Breast epithelium (tissue), 4 donors: ENCODE data around the gene C4orf50. TPM values are rescaled to one million over a fixed set of nuclear protein-coding genes. Genes with fewer than 3 reads are reported as not detected.

ENCODE experiments used
- DNase-seq, 2 donors: peaks; one replicate each; pipeline ENCODE4 v3.0.0-alpha.2; 2019; ENCODE audit warnings: low spot score in 2 of 2
- H3K27ac ChIP-seq, 2 donors: fragments of 200-600 bp; sonication (generic) in 1 of 2; one replicate each; pipeline ENCODE4 v1.5.1; 2016 to 2019; ENCODE audit warnings: mild to moderate bottlenecking in 1 of 2
- H3K27me3 ChIP-seq, 2 donors: fragments of 200-600 bp; sonication (generic) in 1 of 2; one replicate each; pipeline versions ENCODE4 v1.5.1 to v1.6.0; 2017 to 2019; ENCODE audit warnings: control low read depth in 1 of 2, mild to moderate bottlenecking in 1 of 2
- H3K36me3 ChIP-seq: fragments of 200-600 bp; one replicate; pipeline ENCODE4 v1.5.1; 2019
- H3K4me1 ChIP-seq, 2 donors: fragments of 200-600 bp; sonication (generic); one replicate each; pipeline ENCODE4 v1.5.1; 2016 to 2019; ENCODE audit warnings: control low read depth in 1 of 2
- H3K4me3 ChIP-seq, 3 donors: fragments of 200-600 bp; sonication (generic); 1 replicate in 2 of 3; 2 replicates in 1 of 3; pipeline ENCODE4 v1.5.1; 2016 to 2019; ENCODE audit warnings: mild to moderate bottlenecking in 3 of 3, moderate library complexity in 2 of 3
- H3K9me3 ChIP-seq, 2 donors: fragments of 200-600 bp; sonication (generic) in 1 of 2; one replicate each; pipeline ENCODE4 v1.5.1; 2016 to 2019; ENCODE audit warnings: control low read depth in 1 of 2
- POLR2A ChIP-seq: fragments of 450-650 bp; IDR thresholded peaks from one replicate; pipeline ENCODE4 v1.6.1; 2016; ENCODE audit warnings: antibody characterized with exemption, mild to moderate bottlenecking, moderate library complexity
- POLR2AphosphoS5 ChIP-seq, 3 donors: sonication (generic); formaldehyde crosslinking; IDR thresholded peaks; one replicate each; pipeline ENCODE4 v1.6.1; 2017; ENCODE audit warnings: antibody characterized with exemption in 3 of 3
- intact Hi-C: fragments of 100-400 bp; cut with DNase I; formaldehyde crosslinking; loops from one replicate; pipeline ENCODE4 v1.15.1; 2023; ENCODE audit warnings: low total_unique reads
- total RNA-seq, 3 donors: library from RNA; depleted of rRNA; stranded (reverse); fragments of >200 nt; gene quantifications; one replicate each; pipeline ENCODE4 v1.1.0, GENCODE V29; 2016
- TF ChIP-seq, protein P1 (sequence below), 3 donors: fragments of 450-650 bp; IDR thresholded peaks; one replicate each; pipeline ENCODE4 v1.5.1; 2016 to 2017; ENCODE audit warnings: antibody characterized with exemption in 3 of 3, mild to moderate bottlenecking in 3 of 3, moderate library complexity in 3 of 3

The C4orf50 gene
- total RNA-seq, 3 donors from 2014 or later = under 0.01 TPM; not detected in 1

DNA sequence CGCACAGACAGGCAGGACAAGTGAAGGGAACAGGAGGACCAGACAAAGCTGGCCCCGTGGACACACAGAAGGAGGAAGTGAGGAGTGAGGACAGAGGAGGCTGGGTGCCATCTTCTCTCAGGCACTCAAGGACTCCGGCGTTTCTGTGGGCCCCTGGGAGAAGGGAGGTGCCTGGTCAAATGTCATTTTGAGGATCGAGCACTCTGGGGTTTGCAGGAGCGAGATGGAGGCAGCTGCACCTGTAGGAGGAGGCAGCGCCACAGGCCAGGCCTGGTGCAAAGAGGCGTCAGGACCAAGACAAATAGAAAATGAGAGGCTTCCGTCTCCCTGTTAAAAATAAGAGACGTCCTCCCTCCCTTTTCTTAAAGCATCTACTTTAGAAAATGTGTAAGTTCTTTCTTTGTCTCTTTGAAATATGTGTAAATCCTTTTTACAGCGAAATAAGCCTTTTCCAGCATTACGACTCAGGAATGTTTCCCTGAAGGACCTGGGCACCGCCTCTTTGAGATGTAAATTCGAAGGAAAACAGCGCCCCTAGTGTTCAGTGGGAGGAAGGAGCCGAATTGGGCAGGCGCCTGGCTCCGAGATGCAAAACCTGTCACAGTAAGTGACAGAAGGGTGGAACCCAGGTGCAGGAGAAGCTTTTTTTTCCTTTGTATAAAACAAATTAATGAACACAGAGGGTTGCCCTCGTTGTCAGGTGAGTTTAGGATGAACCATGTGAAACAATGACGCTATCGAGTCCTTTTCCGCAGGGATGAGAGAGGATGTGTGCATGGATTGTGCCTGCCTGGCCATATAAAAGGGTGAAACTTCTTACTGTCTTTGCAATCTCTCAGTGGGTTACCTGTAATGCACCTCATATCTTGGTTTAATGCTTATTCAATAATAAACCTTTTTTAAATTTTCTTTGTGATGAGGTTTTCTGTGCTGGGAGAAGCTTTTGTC is 1.4 kb upstream of the C4orf50 start:
- no peaks in the 10 kb centered on the region for H3K9me3 ChIP-seq
- no peak for TF ChIP-seq POLR2AphosphoS5 (IDR thresholded peaks at IDR 0.05)
- TF ChIP-seq, protein P1, sequence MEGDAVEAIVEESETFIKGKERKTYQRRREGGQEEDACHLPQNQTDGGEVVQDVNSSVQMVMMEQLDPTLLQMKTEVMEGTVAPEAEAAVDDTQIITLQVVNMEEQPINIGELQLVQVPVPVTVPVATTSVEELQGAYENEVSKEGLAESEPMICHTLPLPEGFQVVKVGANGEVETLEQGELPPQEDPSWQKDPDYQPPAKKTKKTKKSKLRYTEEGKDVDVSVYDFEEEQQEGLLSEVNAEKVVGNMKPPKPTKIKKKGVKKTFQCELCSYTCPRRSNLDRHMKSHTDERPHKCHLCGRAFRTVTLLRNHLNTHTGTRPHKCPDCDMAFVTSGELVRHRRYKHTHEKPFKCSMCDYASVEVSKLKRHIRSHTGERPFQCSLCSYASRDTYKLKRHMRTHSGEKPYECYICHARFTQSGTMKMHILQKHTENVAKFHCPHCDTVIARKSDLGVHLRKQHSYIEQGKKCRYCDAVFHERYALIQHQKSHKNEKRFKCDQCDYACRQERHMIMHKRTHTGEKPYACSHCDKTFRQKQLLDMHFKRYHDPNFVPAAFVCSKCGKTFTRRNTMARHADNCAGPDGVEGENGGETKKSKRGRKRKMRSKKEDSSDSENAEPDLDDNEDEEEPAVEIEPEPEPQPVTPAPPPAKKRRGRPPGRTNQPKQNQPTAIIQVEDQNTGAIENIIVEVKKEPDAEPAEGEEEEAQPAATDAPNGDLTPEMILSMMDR (IDR thresholded peaks at IDR 0.05) = peak; percentile 23 to 57 (median 51)
- no peak for TF ChIP-seq POLR2A
- no peak overlapping the region for H3K4me3 ChIP-seq
- H3K27ac ChIP-seq = no peak overlapping the region
- intact Hi-C loops = loop anchor here (5.0 kb wide), 1 partner anchor 648 kb away; no protein-coding TSS in a partner anchor
- H3K27me3 ChIP-seq = peaks cover 0 to 7% of the 10 kb centered on the region in 2 donors
- H3K36me3 ChIP-seq = no peaks in the 10 kb centered on the region
- no peak for DNase-seq
- no peaks in the 10 kb centered on the region for H3K4me1 ChIP-seq

DNA sequence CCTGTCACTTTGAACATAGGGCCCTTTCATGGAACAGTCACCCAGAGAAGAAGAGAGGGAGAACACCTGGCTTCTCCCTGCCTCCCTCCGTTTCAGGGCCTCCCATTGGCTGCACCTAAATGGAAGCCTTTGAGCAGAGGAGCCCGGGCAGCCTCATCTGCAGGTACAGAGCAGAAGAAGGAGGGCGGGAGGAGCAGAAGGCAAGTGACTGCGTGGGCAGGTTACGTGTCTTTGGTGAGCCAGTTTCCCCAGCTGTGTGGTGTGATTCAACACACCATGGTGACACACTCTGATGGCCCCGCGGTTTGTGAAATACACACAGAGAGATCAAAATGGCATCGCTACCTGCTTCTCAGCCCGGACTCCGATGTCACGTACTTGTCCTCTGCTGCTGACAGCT is 431 bp downstream of the C4orf50 start:
- Histone ChIP-seq H3K4me3 (no peak overlapping the region), H3K9me3 (no peaks in the 10 kb centered on the region), H3K27ac (no peak overlapping the region), H3K36me3 (no peaks in the 10 kb centered on the region), H3K4me1 (no peaks in the 10 kb centered on the region), H3K27me3 (peaks cover 0 to 7% of the 10 kb centered on the region in 2 donors)
- DNase-seq = no peak
- intact Hi-C loops = no loop called here
- TF ChIP-seq POLR2A (no peak), POLR2AphosphoS5 (IDR thresholded peaks at IDR 0.05) (no peak)
- TF ChIP-seq, protein P1 (IDR thresholded peaks at IDR 0.05) = no peak

DNA sequence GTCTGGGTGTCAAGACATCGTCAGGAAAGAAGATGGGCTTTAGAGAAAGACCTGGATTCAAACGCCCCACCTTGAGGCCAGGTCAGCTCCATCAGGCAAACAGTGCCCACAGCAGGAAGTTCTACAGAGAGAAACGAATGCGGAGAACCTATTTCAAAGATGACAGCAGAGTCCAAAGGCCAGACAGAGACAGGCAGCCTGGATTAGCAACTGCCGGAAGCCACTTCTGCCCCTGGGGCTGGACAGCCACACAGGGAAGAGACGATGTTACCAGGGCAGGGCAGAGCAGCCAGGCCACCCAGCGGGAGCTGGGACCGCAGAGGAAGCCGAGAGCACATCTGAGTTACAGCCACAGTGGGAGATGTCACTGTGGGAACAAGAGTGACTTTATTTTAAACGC is 1.2 kb downstream of the C4orf50 start:
- Histone ChIP-seq H3K36me3 (no peaks in the 10 kb centered on the region), H3K9me3 (no peaks in the 10 kb centered on the region), H3K4me3 (no peak overlapping the region), H3K27me3 (peaks cover 0 to 7% of the 10 kb centered on the region in 2 donors), H3K27ac (no peak overlapping the region), H3K4me1 (no peaks in the 10 kb centered on the region)
- no peak for DNase-seq
- intact Hi-C loops = no loop called here
- TF ChIP-seq, protein P1 (IDR thresholded peaks at IDR 0.05) = no peak
- no peak for TF ChIP-seq POLR2AphosphoS5 (IDR thresholded peaks at IDR 0.05)

DNA sequence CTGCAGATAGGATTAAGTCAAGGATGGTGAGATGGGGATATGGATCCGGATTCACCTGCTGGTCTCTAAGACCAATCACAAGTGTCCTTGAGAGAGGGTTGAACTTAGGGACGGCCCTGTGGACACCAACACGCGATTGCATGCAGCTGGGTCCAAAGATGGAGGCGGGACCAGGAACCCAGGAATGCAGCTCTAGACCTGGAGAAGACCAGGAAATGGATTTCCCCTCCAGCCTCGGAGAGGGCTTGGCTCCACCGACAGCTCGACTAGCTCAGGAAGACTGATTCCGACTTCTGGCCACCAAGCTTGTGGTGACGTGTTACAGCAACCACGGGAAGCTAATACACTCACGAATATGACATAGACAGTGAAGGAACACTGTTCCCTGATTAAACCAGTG is 4.7 kb downstream of the C4orf50 start:
- H3K4me1 ChIP-seq = no peaks in the 10 kb centered on the region

DNA sequence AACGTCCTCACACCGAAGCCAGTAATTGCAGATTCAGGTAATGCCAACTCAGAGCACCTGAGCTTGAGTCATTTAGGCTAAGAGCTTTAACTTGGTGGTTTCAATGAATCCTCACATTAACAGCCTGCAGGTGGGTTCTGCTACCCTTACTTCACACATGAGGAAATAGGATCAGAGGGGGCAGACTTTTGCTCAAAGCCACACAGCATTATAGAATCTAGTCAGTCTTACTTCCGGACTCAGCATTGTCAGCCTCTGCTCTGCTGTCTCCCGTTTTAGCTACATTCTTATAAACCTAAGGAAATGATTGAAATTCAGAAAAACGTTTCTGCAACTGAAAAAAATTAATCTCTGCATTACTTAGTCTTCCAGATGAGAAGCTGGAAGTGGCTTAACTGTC is 6.0 kb downstream of the C4orf50 start:
- Histone ChIP-seq H3K4me1 (no peaks in the 10 kb centered on the region), H3K27me3 (peaks cover 0 to 36% of the 10 kb centered on the region in 2 donors), H3K36me3 (no peaks in the 10 kb centered on the region), H3K9me3 (no peaks in the 10 kb centered on the region), H3K27ac (no peak overlapping the region), H3K4me3 (no peak overlapping the region)
- TF ChIP-seq, protein P1 (IDR thresholded peaks at IDR 0.05) = no peak
- TF ChIP-seq POLR2AphosphoS5 (IDR thresholded peaks at IDR 0.05) = no peak
- TF ChIP-seq POLR2A = no peak
- intact Hi-C loops = no loop called here
- no peak for DNase-seq

More for the DNA sequence above, 4.7 kb downstream of the C4orf50 start:
- no peak overlapping the region for H3K4me3 ChIP-seq
- H3K36me3 ChIP-seq = no peaks in the 10 kb centered on the region
- no peak for DNase-seq
- no peaks in the 10 kb centered on the region for H3K9me3 ChIP-seq
- H3K27ac ChIP-seq = no peak overlapping the region
- intact Hi-C loops = no loop called here
- TF ChIP-seq POLR2A (no peak), POLR2AphosphoS5 (IDR thresholded peaks at IDR 0.05) (no peak)
- TF ChIP-seq, protein P1 (IDR thresholded peaks at IDR 0.05) = no peak
- peaks cover 0 to 23% of the 10 kb centered on the region in 2 donors for H3K27me3 ChIP-seq
